Endothelial cell (in vitro differentiated cells): ENCODE data around the gene NOM1. TPM values are rescaled to one million over a fixed set of nuclear protein-coding genes. Genes with fewer than 3 reads are reported as not detected.

Source experiments
- DNase-seq: peaks from one replicate; pipeline ENCODE4 v3.0.0; 2021; ENCODE audit warnings: low spot score
- H3K27ac Mint-ChIP-seq: one replicate; pipeline ENCODE4 v1.8.0; 2021; ENCODE audit warnings: mixed read lengths, inconsistent platforms; ENCODE audit not compliant: unreplicated experiment
- H3K27me3 Mint-ChIP-seq: one replicate; pipeline ENCODE4 v1.8.0; 2021; ENCODE audit warnings: mild to moderate bottlenecking, moderate library complexity, mixed read lengths, inconsistent platforms; ENCODE audit not compliant: unreplicated experiment
- H3K36me3 Mint-ChIP-seq: one replicate; pipeline ENCODE4 v1.8.0; 2021; ENCODE audit warnings: mild to moderate bottlenecking, low read depth, mixed read lengths, inconsistent platforms; ENCODE audit not compliant: unreplicated experiment
- H3K4me1 Mint-ChIP-seq: one replicate; pipeline ENCODE4 v1.8.0; 2021; ENCODE audit warnings: mild to moderate bottlenecking, mixed read lengths, inconsistent platforms; ENCODE audit not compliant: unreplicated experiment
- H3K4me3 Mint-ChIP-seq: one replicate; pipeline ENCODE4 v1.8.0; 2021; ENCODE audit warnings: mild to moderate bottlenecking, mixed read lengths, inconsistent platforms; ENCODE audit not compliant: unreplicated experiment
- H3K9me3 Mint-ChIP-seq: one replicate; pipeline ENCODE4 v1.8.0; 2021; ENCODE audit warnings: mixed read lengths, inconsistent platforms; ENCODE audit not compliant: unreplicated experiment
- CTCF ChIP-seq: fragments of 200-600 bp; sonication (generic); IDR thresholded peaks from one replicate; pipeline ENCODE4 v1.5.0; 2021; ENCODE audit warnings: antibody characterized with exemption; ENCODE audit not compliant: unreplicated experiment
- total RNA-seq: library from RNA; stranded (reverse); fragmentation: NEBNext Ultra II Directional; extraction: Animal tissue kit (Norgen Biotek cat#: 25700); gene quantifications from one replicate; pipeline ENCODE4 v1.2.1, GENCODE V29; 2021; ENCODE audit not compliant: unreplicated experiment

The NOM1 gene
- total RNA-seq, 1 donor from 2014 or later, result 33.6 TPM

- Mint-ChIP-seq H3K9me3 (no peaks in the 10 kb centered on the region), H3K4me3 (no peak overlapping the region), H3K36me3 (peaks cover 10% of the 10 kb centered on the region), H3K27ac (no peak overlapping the region), H3K4me1 (peaks cover 16% of the 10 kb centered on the region), H3K27me3 (peaks cover 14% of the 10 kb centered on the region)
- no peak for TF ChIP-seq CTCF
- no peak for DNase-seq
Observed at GRCh38 chr7:156940421-156941122, 8.9 kb upstream of the NOM1 start.

GRCh38 chr7:156941393-156942182 is 7.9 kb upstream of the NOM1 start:
- peaks cover 14% of the 10 kb centered on the region for H3K27me3 Mint-ChIP-seq
- no peaks in the 10 kb centered on the region for H3K9me3 Mint-ChIP-seq
- no peak for DNase-seq
- H3K4me3 Mint-ChIP-seq, result peak overlapping the region; percentile 67
- H3K4me1 Mint-ChIP-seq, result peaks cover 22% of the 10 kb centered on the region
- H3K27ac Mint-ChIP-seq, result no peak overlapping the region
- peaks cover 10% of the 10 kb centered on the region for H3K36me3 Mint-ChIP-seq
- no peak for TF ChIP-seq CTCF

- TF ChIP-seq CTCF, result no peak
- DNase-seq, result no peak
- H3K4me1 Mint-ChIP-seq, result peaks cover 32% of the 10 kb centered on the region
- peaks cover 14% of the 10 kb centered on the region for H3K36me3 Mint-ChIP-seq
- H3K27ac Mint-ChIP-seq, result no peak overlapping the region
- H3K4me3 Mint-ChIP-seq, result no peak overlapping the region
- no peaks in the 10 kb centered on the region for H3K9me3 Mint-ChIP-seq
- peaks cover 14% of the 10 kb centered on the region for H3K27me3 Mint-ChIP-seq
Observed at GRCh38 chr7:156942708-156943090, 6.8 kb upstream of the NOM1 start.

GRCh38 chr7:156943091-156944041 is 6.1 kb upstream of the NOM1 start:
- H3K27me3 Mint-ChIP-seq, result peaks cover 13% of the 10 kb centered on the region
- no peak overlapping the region for H3K4me3 Mint-ChIP-seq
- no peak for TF ChIP-seq CTCF
- peaks cover 14% of the 10 kb centered on the region for H3K36me3 Mint-ChIP-seq
- H3K27ac Mint-ChIP-seq, result no peak overlapping the region
- peaks cover 33% of the 10 kb centered on the region for H3K4me1 Mint-ChIP-seq
- no peak for DNase-seq
- no peaks in the 10 kb centered on the region for H3K9me3 Mint-ChIP-seq
